ENCODE data around the gene ACADL.

ACADL gene

GRCh38 chr2:210228586-210228985, 3.3 kb upstream of the ACADL start:
- H3K4me3 ChIP-seq (ENCODE audit: low read depth, low read length) = no peak overlapping the region
- TF ChIP-seq, protein P1, sequence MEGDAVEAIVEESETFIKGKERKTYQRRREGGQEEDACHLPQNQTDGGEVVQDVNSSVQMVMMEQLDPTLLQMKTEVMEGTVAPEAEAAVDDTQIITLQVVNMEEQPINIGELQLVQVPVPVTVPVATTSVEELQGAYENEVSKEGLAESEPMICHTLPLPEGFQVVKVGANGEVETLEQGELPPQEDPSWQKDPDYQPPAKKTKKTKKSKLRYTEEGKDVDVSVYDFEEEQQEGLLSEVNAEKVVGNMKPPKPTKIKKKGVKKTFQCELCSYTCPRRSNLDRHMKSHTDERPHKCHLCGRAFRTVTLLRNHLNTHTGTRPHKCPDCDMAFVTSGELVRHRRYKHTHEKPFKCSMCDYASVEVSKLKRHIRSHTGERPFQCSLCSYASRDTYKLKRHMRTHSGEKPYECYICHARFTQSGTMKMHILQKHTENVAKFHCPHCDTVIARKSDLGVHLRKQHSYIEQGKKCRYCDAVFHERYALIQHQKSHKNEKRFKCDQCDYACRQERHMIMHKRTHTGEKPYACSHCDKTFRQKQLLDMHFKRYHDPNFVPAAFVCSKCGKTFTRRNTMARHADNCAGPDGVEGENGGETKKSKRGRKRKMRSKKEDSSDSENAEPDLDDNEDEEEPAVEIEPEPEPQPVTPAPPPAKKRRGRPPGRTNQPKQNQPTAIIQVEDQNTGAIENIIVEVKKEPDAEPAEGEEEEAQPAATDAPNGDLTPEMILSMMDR (IDR thresholded peaks at IDR 0.05; ENCODE audit: insufficient read depth, low read depth, low read length, missing control alignments) = no peak
- no peak for DNase-seq (ENCODE audit: low read depth)

DNA sequence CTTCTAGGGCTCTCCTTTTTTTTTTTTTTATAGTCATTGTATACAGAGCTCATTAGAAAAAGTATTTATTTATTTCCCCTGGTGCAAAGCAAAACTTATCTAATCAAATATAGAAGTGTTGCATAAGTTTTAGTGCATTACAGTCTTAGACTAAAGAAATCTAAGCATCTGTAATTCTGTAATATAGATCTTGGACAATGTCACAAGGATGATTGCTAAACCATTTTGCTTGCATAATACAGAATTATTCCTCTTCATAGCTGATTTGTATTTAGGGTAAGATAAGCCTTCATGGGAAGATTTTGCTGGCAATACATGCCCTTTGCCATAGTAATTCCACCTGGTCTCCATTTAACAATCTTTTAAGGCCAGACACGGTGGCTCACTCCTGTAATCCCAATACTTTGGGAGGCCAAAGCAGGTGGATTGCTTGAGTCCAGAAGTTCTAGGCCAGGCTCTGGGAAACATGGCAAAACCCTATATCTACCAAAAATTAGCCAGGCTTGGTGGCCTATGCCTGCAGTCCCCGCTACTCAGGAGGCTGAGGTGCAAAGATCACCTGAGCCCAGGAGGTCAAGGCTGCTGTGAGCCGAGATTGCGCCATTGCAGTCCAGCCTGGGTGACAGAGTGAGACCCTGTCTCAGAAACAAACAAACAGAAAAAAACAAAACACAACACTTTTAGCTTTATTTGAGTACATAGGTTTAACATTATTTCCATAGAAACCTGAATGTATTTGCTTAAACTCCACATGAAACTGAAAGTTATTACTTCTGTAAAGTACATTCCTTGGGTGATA, 2.2 kb upstream of the ACADL start:
- no peak overlapping the region for H3K4me3 ChIP-seq (ENCODE audit: low read depth, low read length)
- TF ChIP-seq, protein P1 (IDR thresholded peaks at IDR 0.05; ENCODE audit: insufficient read depth, low read depth, low read length, missing control alignments) = no peak
- no peak for DNase-seq (ENCODE audit: low read depth)

- DNase-seq (ENCODE audit: low read depth) = no peak
- TF ChIP-seq, protein P1 (IDR thresholded peaks at IDR 0.05; ENCODE audit: insufficient read depth, low read depth, low read length, missing control alignments) = no peak
- no peak overlapping the region for H3K4me3 ChIP-seq (ENCODE audit: low read depth, low read length)
These were observed 976 bp upstream of the ACADL start for GRCh38 chr2:210226223-210226622.

DNA sequence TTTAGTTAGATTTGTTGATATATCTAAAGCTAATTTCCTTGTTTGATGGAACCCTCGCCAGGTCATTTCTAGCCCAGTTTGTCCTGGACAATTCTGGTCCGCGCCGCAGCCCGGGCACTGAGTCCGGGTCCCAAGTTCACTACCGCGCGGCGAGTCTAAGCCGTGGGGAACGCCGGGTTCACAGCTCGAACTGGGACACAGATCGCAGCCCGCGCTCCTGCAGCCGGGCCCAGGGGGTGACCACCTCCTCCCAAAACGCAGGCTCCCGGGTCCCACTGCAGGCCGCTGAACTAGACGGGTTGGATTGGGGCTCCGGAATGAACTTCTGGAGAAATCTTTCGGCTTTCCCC, 681 bp downstream of the ACADL start:
- TF ChIP-seq, protein P1 (IDR thresholded peaks at IDR 0.05; ENCODE audit: insufficient read depth, low read depth, low read length, missing control alignments) = no peak
- no peak for DNase-seq (ENCODE audit: low read depth)
- no peak overlapping the region for H3K4me3 ChIP-seq (ENCODE audit: low read depth, low read length)

DNA sequence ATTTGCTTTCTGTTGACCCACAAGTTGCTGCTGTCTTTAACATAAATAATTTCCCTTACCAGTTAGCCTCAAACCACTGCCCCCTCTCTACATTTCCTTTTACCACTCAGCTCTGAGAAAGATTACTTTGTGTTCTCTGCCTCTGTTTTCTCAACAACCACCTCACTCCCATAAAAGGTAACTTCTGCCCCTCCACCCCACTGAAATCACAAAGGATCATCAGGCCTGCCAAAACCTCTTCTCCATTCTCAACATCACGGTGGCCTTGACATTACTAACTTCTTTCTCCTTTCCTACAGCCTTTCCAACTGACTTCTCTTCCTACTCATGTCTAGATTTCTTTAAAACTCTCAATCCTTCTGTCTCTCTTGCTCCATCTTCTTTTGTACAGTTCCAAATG, 10.1 kb downstream of the ACADL start:
- TF ChIP-seq, protein P1 (IDR thresholded peaks at IDR 0.05; ENCODE audit: insufficient read depth, low read depth, low read length, missing control alignments) = no peak
- no peak for DNase-seq (ENCODE audit: low read depth)
- H3K4me3 ChIP-seq (ENCODE audit: low read depth, low read length) = no peak overlapping the region

- no peak overlapping the region for H3K4me3 ChIP-seq (ENCODE audit: low read depth, low read length)
- no peak for DNase-seq (ENCODE audit: low read depth)
- TF ChIP-seq, protein P1 (IDR thresholded peaks at IDR 0.05; ENCODE audit: insufficient read depth, low read depth, low read length, missing control alignments) = no peak
These were observed 15.1 kb downstream of the ACADL start for GRCh38 chr2:210210185-210210584.

- TF ChIP-seq, protein P1 (IDR thresholded peaks at IDR 0.05; ENCODE audit: insufficient read depth, low read depth, low read length, missing control alignments) = no peak
- no peak for DNase-seq (ENCODE audit: low read depth)
- no peak overlapping the region for H3K4me3 ChIP-seq (ENCODE audit: low read depth, low read length)
These were observed 17.3 kb downstream of the ACADL start for GRCh38 chr2:210207929-210208328.

Data from GM12865 (cell line).